ENCODE data around the gene MYBPC2. TPM values are rescaled to one million over a fixed set of nuclear protein-coding genes. Genes with fewer than 3 reads are reported as not detected.

The MYBPC2 gene
- total and polyA plus RNA-seq, 2 donors (not counting 1 experiment from before 2014, with no cell fraction given), result 1.1 to 1.7 TPM

DNA sequence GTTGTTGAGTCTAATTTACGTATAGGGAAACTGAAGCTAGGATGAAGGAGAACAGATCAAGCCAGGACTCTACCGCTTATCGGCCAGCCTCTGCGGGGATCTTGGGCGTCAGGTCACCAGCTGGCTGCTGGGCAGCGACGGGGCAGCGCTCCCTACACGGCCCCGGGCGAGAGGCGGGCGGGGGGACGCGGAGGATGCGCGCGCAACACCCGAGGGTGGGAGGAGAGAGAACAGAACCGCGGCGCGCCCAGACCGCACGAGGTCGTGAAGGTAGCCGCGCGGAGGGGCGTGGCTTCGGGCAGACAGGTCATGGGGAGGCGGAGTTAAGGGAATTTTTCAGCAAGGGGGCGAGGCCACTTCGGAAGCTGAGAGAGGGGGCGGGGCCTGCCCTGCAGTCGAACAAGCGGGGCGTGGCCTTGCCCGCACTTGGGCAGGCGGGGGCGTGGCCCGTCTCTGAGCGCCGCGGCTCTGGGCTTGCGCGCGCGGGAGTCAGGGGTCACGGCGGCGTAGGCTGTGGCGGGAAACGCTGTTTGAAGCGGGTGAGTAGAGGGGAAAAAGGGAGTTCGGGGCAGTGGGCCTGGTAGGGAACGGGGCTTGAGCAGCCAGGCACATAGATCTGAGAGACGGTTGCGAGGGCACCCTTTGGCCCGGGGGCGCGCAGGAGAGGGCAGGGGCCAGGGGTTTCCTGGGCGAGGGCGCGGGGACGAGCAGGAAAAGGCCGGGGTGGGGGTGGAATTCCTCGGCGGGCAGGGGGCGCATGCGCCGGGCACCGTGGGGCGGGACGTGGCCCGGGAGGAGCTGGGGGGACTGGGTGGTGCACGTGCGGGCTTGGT, 48.6 kb upstream of the MYBPC2 start, which contains the start of gene POLD1:
TSS of gene POLD1 (plus strand) at position 496 of the 833 bp plus-strand sequence. CDS start 14,505 bp downstream, outside the sequence.
- peak; percentile 100 for DNase-seq
- peaks cover 27% of the 10 kb centered on the region for H4K20me1 ChIP-seq (ENCODE audit: control insufficient read depth, insufficient read depth, low read length, poor library complexity, severe bottlenecking)
- H3K9ac ChIP-seq (ENCODE audit: low read length), result peak within 1 kb of the TSS; percentile 80
- Mint-ChIP-seq H3K9me3 (ENCODE audit: insufficient read depth) (no peaks in the 10 kb centered on the region), H3K4me1 (peaks cover 31% of the 10 kb centered on the region), H3K4me3 (peak within 1 kb of the TSS; percentile 94), H3K27me3 (no peaks in the 10 kb centered on the region), H3K27ac (peak within 1 kb of the TSS; percentile 92)
- CTCF ChIA-PET, result interaction anchor here (0.7 to 3.9 kb wide), 10 partner anchors 9 to 400 kb away, joined by 3 to 22 read pairs (median 4); partner anchors contain the start of gene JOSD2
- POLR2A ChIA-PET, result interaction anchor here (0.9 to 2.5 kb wide), 9 partner anchors 8 to 127 kb away, joined by 3 to 15 read pairs (median 5); partner anchors contain the start of genes JOSD2, KCNC3, NR1H2 and SPIB
- peak within 1 kb of the TSS; percentile 97 for H3K4me2 ChIP-seq (replicated peaks; ENCODE audit: low read depth, low read length, poor library complexity, severe bottlenecking)
- no peaks in the 10 kb centered on the region for H3K9me3 ChIP-seq (ENCODE audit: control extremely low read depth in 1 of 3, control insufficient read depth in 2 of 3, insufficient read depth in 1 of 3, low read length in 2 of 3)
- H3K27me3 ChIP-seq (replicated peaks in 1 of 4; ENCODE audit: control extremely low read depth in 1 of 4, control insufficient read depth in 3 of 4, insufficient read depth in 4 of 4, low read length in 3 of 4), result no peaks in the 10 kb centered on the region
- peak within 1 kb of the TSS; percentile 59 to 92 (median 67) for H3K4me3 ChIP-seq (ENCODE audit: control extremely low read depth in 1 of 5, extremely low read depth in 1 of 5, insufficient read depth in 1 of 5, low read depth in 2 of 5, low read length in 4 of 5)
- ATAC-seq (ENCODE audit: low read depth), result peak; percentile 96
- intact Hi-C loops (cut with micrococcal nuclease), result loop anchor here (1.0 to 2.0 kb wide), 6 partner anchors 8 to 421 kb away; partner anchors contain the start of gene NR1H2
- H2AFZ ChIP-seq (ENCODE audit: insufficient read depth, low read depth, low read length, poor library complexity, severe bottlenecking), result peak within 1 kb of the TSS; percentile 61
- peaks cover 34% of the 10 kb centered on the region for H3K79me2 ChIP-seq (ENCODE audit: control insufficient read depth, insufficient read depth, low read length)
- H3K36me3 ChIP-seq (replicated peaks in 1 of 2; ENCODE audit: control extremely low read depth in 1 of 2, control insufficient read depth in 1 of 2, extremely low read depth in 1 of 2, insufficient read depth in 2 of 2, low read length in 1 of 2), result peaks cover under 1 to 45% of the 10 kb centered on the region in 2 experiments
- TF ChIP-seq, protein P1, sequence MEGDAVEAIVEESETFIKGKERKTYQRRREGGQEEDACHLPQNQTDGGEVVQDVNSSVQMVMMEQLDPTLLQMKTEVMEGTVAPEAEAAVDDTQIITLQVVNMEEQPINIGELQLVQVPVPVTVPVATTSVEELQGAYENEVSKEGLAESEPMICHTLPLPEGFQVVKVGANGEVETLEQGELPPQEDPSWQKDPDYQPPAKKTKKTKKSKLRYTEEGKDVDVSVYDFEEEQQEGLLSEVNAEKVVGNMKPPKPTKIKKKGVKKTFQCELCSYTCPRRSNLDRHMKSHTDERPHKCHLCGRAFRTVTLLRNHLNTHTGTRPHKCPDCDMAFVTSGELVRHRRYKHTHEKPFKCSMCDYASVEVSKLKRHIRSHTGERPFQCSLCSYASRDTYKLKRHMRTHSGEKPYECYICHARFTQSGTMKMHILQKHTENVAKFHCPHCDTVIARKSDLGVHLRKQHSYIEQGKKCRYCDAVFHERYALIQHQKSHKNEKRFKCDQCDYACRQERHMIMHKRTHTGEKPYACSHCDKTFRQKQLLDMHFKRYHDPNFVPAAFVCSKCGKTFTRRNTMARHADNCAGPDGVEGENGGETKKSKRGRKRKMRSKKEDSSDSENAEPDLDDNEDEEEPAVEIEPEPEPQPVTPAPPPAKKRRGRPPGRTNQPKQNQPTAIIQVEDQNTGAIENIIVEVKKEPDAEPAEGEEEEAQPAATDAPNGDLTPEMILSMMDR (IDR thresholded peaks at IDR 0.05), result no peak
- no peak for TF ChIP-seq EZH2 (IDR thresholded peaks at IDR 0.05; ENCODE audit: borderline replicate concordance, insufficient read depth, low read depth, low read length, poor library complexity, severe bottlenecking)
- WGBS (ENCODE audit: insufficient coverage), result under 1% methylated on average over 78 of the region's 78 CpGs
- peaks cover 12 to 18% of the 10 kb centered on the region in 2 donors for H3K4me1 ChIP-seq (ENCODE audit: control insufficient read depth in 2 of 2, insufficient read depth in 2 of 2, low read length in 2 of 2)
- H3K27ac ChIP-seq (ENCODE audit: low read length in 2 of 2), result peak within 1 kb of the TSS; percentile 64 to 73

Measured in B cell (primary cell).